ENCODE results near the gene SEC24D.

The SEC24D gene

DNA sequence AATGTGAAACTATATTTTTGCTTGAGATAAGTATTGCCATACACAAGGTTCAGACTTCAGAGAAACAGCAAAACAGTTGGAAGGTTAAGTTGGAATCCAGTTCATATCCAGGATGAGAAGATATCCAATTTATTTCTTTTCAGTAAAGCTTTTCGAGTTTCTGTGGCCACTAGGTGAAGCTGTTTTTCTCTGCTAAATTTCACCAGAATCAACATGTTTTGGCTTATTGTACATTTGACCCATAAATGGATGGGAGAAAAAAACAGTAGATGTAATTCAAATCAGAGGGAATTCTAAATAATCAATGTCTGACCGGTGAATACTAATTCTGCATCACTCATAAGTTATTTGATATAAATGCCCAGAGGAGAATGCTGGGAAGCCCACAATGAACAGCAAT, 159.8 kb downstream of the SEC24D start:
- CTCF ChIA-PET, result interaction anchor here (0.6 kb wide), 1 partner anchor 296 kb away, joined by 4 read pairs; no protein-coding TSS in a partner anchor
- TF ChIP-seq CTCF (conservative IDR thresholded peaks at IDR 0.05; ENCODE audit: low read depth), result no peak
- no peak overlapping the region for H3K27ac ChIP-seq
- POLR2A ChIA-PET (ENCODE audit: low non-redundant PET), result no interaction called here
- no peak for DNase-seq (ENCODE audit: low spot score)
